Type B pancreatic cell (in vitro differentiated cells): ENCODE measurements around the gene KIR3DL3. TPM values are rescaled to one million over a fixed set of nuclear protein-coding genes. Genes with fewer than 3 reads are reported as not detected.
"Not testable (repeated sequence)": the region's sequence is repeated elsewhere in the genome, so short reads cannot be mapped to it uniquely, and the experiment has no call there.

ENCODE experiments used
- DNase-seq: peaks from one replicate; pipeline ENCODE4 v3.0.0; 2021; ENCODE audit warnings: mixed read lengths; ENCODE audit not compliant: unreplicated experiment; ENCODE audit errors: extremely low spot score
- H3K27ac Mint-ChIP-seq: 2 replicates; pipeline ENCODE4 v1.8.0; 2021; ENCODE audit warnings: mild to moderate bottlenecking, mixed read lengths
- H3K27me3 Mint-ChIP-seq: 2 replicates; pipeline ENCODE4 v1.8.0; 2021; ENCODE audit warnings: mixed read lengths
- H3K36me3 Mint-ChIP-seq: 2 replicates; pipeline ENCODE4 v1.8.0; 2021; ENCODE audit warnings: mixed read lengths
- H3K4me1 Mint-ChIP-seq: one replicate; pipeline ENCODE4 v1.8.0; 2021; ENCODE audit warnings: mixed read lengths; ENCODE audit not compliant: unreplicated experiment
- H3K4me3 Mint-ChIP-seq: 2 replicates; pipeline ENCODE4 v1.8.0; 2021; ENCODE audit warnings: mild to moderate bottlenecking, mixed read lengths
- H3K9me3 Mint-ChIP-seq: 2 replicates; pipeline ENCODE4 v1.8.0; 2021; ENCODE audit warnings: mixed read lengths
- CTCF ChIP-seq: fragments of 200-600 bp; sonication (generic); conservative IDR thresholded peaks from 2 replicates; pipeline ENCODE4 v1.5.0; 2021; ENCODE audit warnings: antibody characterized with exemption, mild to moderate bottlenecking
- total RNA-seq: library from RNA; stranded (reverse); gene quantifications from 2 replicates; pipeline ENCODE4 v1.2.1, GENCODE V29; 2021; ENCODE audit warnings: low replicate concordance

Gene KIR3DL3
- total RNA-seq, 1 donor from 2014 or later = not detected

GRCh38 chr19:54704928-54705327 lies 19.3 kb upstream of the KIR3DL3 start:
- TF ChIP-seq CTCF = no peak
- no peak overlapping the region for H3K4me3 Mint-ChIP-seq
- peaks cover 10% of the 10 kb centered on the region for H3K9me3 Mint-ChIP-seq
- DNase-seq = no peak
- no peaks in the 10 kb centered on the region for H3K27me3 Mint-ChIP-seq
- no peaks in the 10 kb centered on the region for H3K36me3 Mint-ChIP-seq
- no peak overlapping the region for H3K27ac Mint-ChIP-seq
- no peaks in the 10 kb centered on the region for H3K4me1 Mint-ChIP-seq

- H3K36me3 Mint-ChIP-seq = no peaks in the 10 kb centered on the region
Measured at GRCh38 chr19:54707962-54708361, 16.3 kb upstream of the KIR3DL3 start.

GRCh38 chr19:54708781-54709180 lies 15.5 kb upstream of the KIR3DL3 start:
- Mint-ChIP-seq H3K4me3 (no peak overlapping the region), H3K9me3 (peaks cover 6% of the 10 kb centered on the region), H3K36me3 (no peaks in the 10 kb centered on the region), H3K4me1 (no peaks in the 10 kb centered on the region), H3K27ac (no peak overlapping the region), H3K27me3 (no peaks in the 10 kb centered on the region)
- TF ChIP-seq CTCF = no peak
- DNase-seq = no peak

More at GRCh38 chr19:54707962-54708361, 16.3 kb upstream of the KIR3DL3 start:
- H3K4me1 Mint-ChIP-seq = no peaks in the 10 kb centered on the region
- H3K4me3 Mint-ChIP-seq = no peak overlapping the region
- peaks cover 1% of the 10 kb centered on the region for H3K9me3 Mint-ChIP-seq
- H3K27ac Mint-ChIP-seq = no peak overlapping the region
- H3K27me3 Mint-ChIP-seq = no peaks in the 10 kb centered on the region
- DNase-seq = no peak
- TF ChIP-seq CTCF = no peak

GRCh38 chr19:54709212-54709948 lies 14.9 kb upstream of the KIR3DL3 start:
- no peak overlapping the region for H3K4me3 Mint-ChIP-seq
- no peaks in the 10 kb centered on the region for H3K36me3 Mint-ChIP-seq
- no peak for DNase-seq
- H3K27me3 Mint-ChIP-seq = no peaks in the 10 kb centered on the region
- TF ChIP-seq CTCF = no peak
- H3K9me3 Mint-ChIP-seq = peaks cover 6% of the 10 kb centered on the region
- no peaks in the 10 kb centered on the region for H3K4me1 Mint-ChIP-seq
- no peak overlapping the region for H3K27ac Mint-ChIP-seq

- H3K36me3 Mint-ChIP-seq, H3K4me3 Mint-ChIP-seq, H3K27ac Mint-ChIP-seq, DNase-seq, H3K27me3 Mint-ChIP-seq, H3K4me1 Mint-ChIP-seq, H3K9me3 Mint-ChIP-seq: not testable (repeated sequence)
Measured at GRCh38 chr19:54709956-54710355, 14.3 kb upstream of the KIR3DL3 start.

GRCh38 chr19:54724644-54725043 lies 402 bp downstream of the KIR3DL3 start:
- H3K27me3 Mint-ChIP-seq = no peaks in the 10 kb centered on the region
- no peaks in the 10 kb centered on the region for H3K4me1 Mint-ChIP-seq
- no peak for TF ChIP-seq CTCF
- no peak for DNase-seq
- no peak overlapping the region for H3K27ac Mint-ChIP-seq
- H3K36me3 Mint-ChIP-seq = no peaks in the 10 kb centered on the region
- no peak overlapping the region for H3K4me3 Mint-ChIP-seq
- peaks cover 19% of the 10 kb centered on the region for H3K9me3 Mint-ChIP-seq
